K562 (cell line): ENCODE data around the gene AFF1. TPM values are rescaled to one million over a fixed set of nuclear protein-coding genes. Genes with fewer than 3 reads are reported as not detected.

Experiments used
- CBFA2T3 ChIP-seq: fragments of 450-650 bp; IDR thresholded peaks from 2 replicates; pipeline ENCODE4 v1.6.1; 2017
- CHD4 ChIP-seq: fragments of 200-600 bp; sonication (generic); IDR thresholded peaks from 3 replicates; pipeline ENCODE4 v1.6.1; 2012; ENCODE audit warnings: low read depth, mild to moderate bottlenecking, mixed read lengths, low read length, inconsistent platforms; ENCODE audit not compliant: insufficient read depth, insufficient replicate concordance, poor library complexity, severe bottlenecking
- FOXJ2 ChIP-seq: fragments of 200-800 bp; sonication (Bioruptor generic); IDR thresholded peaks from 2 replicates; pipeline ENCODE4 v1.6.1; 2016; ENCODE audit warnings: missing genetic modification characterization, missing compliant biosample characterization
- HMBOX1 ChIP-seq: sonication (generic); IDR thresholded peaks from 2 replicates; pipeline ENCODE4 v1.6.1; 2016
- MED1 ChIP-seq: sonication (generic); formaldehyde crosslinking; IDR thresholded peaks from 2 replicates; pipeline ENCODE4 v1.8.1; 2023; ENCODE audit warnings: missing genetic modification reagents, borderline replicate concordance
- MYBL2 ChIP-seq, 2 experiments: fragments of 450-650 bp in 1 of 2; sonication (generic) in 1 of 2; formaldehyde crosslinking in 1 of 2; IDR thresholded peaks; 2 replicates each; pipeline versions ENCODE4 v1.6.1 to v1.8.1; 2017 to 2022; ENCODE audit warnings: borderline replicate concordance in 1 of 2, inconsistent platforms in 1 of 2, low read depth in 1 of 2, mild to moderate bottlenecking in 1 of 2, missing genetic modification reagents in 1 of 2, moderate library complexity in 1 of 2
- NFXL1 ChIP-seq: fragments of 450-650 bp; formaldehyde crosslinking; IDR thresholded peaks from 2 replicates; pipeline ENCODE4 v1.4.0; 2021; ENCODE audit warnings: mild to moderate bottlenecking
- NKRF ChIP-seq: fragments of 450-650 bp; IDR thresholded peaks from 2 replicates; pipeline ENCODE4 v1.6.1; 2016; ENCODE audit warnings: borderline replicate concordance
- NR2C1 ChIP-seq, 2 experiments: fragments of 450-650 bp; IDR thresholded peaks; 2 replicates each; pipeline ENCODE4 v1.6.1; 2017; ENCODE audit warnings: mild to moderate bottlenecking in 2 of 2, antibody characterized with exemption in 1 of 2, inconsistent platforms in 1 of 2, missing compliant biosample characterization in 1 of 2, missing genetic modification characterization in 1 of 2
- PHB ChIP-seq: fragments of 250-450 bp; sonication (Bioruptor Pico); IDR thresholded peaks from 2 replicates; pipeline ENCODE4 v1.5.0; 2021
- PML ChIP-seq: IDR thresholded peaks from 2 replicates; pipeline ENCODE4 v1.6.1; 2012; ENCODE audit warnings: low read length, inconsistent platforms
- POLR2H ChIP-seq: IDR thresholded peaks from 2 replicates; pipeline ENCODE4 v1.6.1; 2016; ENCODE audit warnings: missing genetic modification characterization, low read depth, mild to moderate bottlenecking, control low read depth, missing compliant biosample characterization, moderate library complexity
- RAD21 ChIP-seq, 2 experiments: fragments of 250-450 bp in 1 of 2; fragments of 450-650 bp in 1 of 2; sonication (Bioruptor Pico) in 1 of 2; formaldehyde crosslinking in 1 of 2; IDR thresholded peaks in 1 of 2; conservative IDR thresholded peaks in 1 of 2; 2 replicates each; pipeline versions ENCODE4 v1.4.0 to v1.8.0; 2020 to 2022; ENCODE audit warnings: mild to moderate bottlenecking in 2 of 2, moderate library complexity in 1 of 2
- SOX6 ChIP-seq: fragments of 450-650 bp; IDR thresholded peaks from 2 replicates; pipeline ENCODE4 v1.6.1; 2014; ENCODE audit warnings: mild to moderate bottlenecking
- SREBF1 ChIP-seq: fragments of 150-350 bp; IDR thresholded peaks from 2 replicates; pipeline ENCODE4 v1.6.1; 2014; ENCODE audit warnings: antibody characterized with exemption, low read depth, low read length, borderline replicate concordance
- TBP ChIP-seq: optimal IDR thresholded peaks from 2 replicates; pipeline ENCODE3; 2011; ENCODE audit warnings: low read depth, low read length, improper control_type of control experiment
- TOE1 ChIP-seq, 2 experiments: fragments of 450-650 bp in 1 of 2; sonication (generic) in 1 of 2; formaldehyde crosslinking in 1 of 2; IDR thresholded peaks; 2 replicates each; pipeline versions ENCODE4 v1.7.1 to v1.8.0; 2016 to 2022; ENCODE audit warnings: borderline replicate concordance in 2 of 2, mild to moderate bottlenecking in 2 of 2, antibody characterized with exemption in 1 of 2, inconsistent platforms in 1 of 2, low read depth in 1 of 2, missing genetic modification reagents in 1 of 2, moderate library complexity in 1 of 2
- ZFX ChIP-seq: sonication (generic); formaldehyde crosslinking; IDR thresholded peaks from 2 replicates; pipeline ENCODE4 v1.8.0; 2022; ENCODE audit warnings: mild to moderate bottlenecking, missing genetic modification reagents, moderate library complexity
- ZNF165 ChIP-seq: fragments of 250-450 bp; sonication (Bioruptor Pico); IDR thresholded peaks from 2 replicates; pipeline ENCODE4 v1.4.0; 2020; ENCODE audit warnings: borderline replicate concordance
- ZNF184 ChIP-seq: sonication (generic); formaldehyde crosslinking; IDR thresholded peaks from 2 replicates; pipeline ENCODE4 v1.5.0; 2020; ENCODE audit warnings: missing genetic modification reagents
- ZNF212 ChIP-seq: fragments of 450-650 bp; formaldehyde crosslinking; IDR thresholded peaks from 2 replicates; pipeline ENCODE4 v1.4.0; 2020; ENCODE audit warnings: mild to moderate bottlenecking
- ZNF79 ChIP-seq: fragments of 250-450 bp; sonication (Bioruptor Pico); IDR thresholded peaks from 2 replicates; pipeline ENCODE4 v1.4.0; 2020; ENCODE audit warnings: low read depth, mild to moderate bottlenecking, moderate library complexity
- polyA plus RNA-seq, 8 experiments: library from polyadenylated mRNA; depleted of rRNA in 4 of 8; stranded (reverse) in 5 of 8; unstranded in 3 of 8; fragments of >200 nt; fragmentation: Nextera tagmentation in 2 of 8; fragmentation: Illumina TruSeq in 1 of 8; extraction: Ambion mirVana in 2 of 8; extraction: Trizol in 1 of 8; gene quantifications; 2 replicates each; pipeline versions ENCODE4 v1.2.1 to v1.2.3, GENCODE V29; 2011 to 2014; ENCODE audit warnings: inconsistent platforms in 1 of 8, missing spikeins in 1 of 8
- total RNA-seq, 7 experiments: library from RNA; depleted of rRNA in 6 of 7; stranded (reverse); fragments of >200 nt in 6 of 7; fragmentation: Illumina TruSeq in 2 of 7; extraction: Trizol in 2 of 7; gene quantifications; 2 replicates each; pipeline versions ENCODE4 v1.2.1 to v1.2.3, GENCODE V29; 2011 to 2021; ENCODE audit warnings: low replicate concordance in 1 of 7

AFF1 gene
- total and polyA plus RNA-seq, 9 of the 15 experiments (the other 6 are each of a cell fraction or from before 2014, with no cell fraction given) = 4.1 to 47.5 (median 17.2) TPM

GRCh38 chr4:86961605-86962295, 26.9 kb downstream of the AFF1 start (continued):
- TF ChIP-seq TOE1 (IDR thresholded peaks at IDR 0.05; ENCODE audit: borderline replicate concordance) (peak; percentile 82; the same call in 1 of the 2 replicates), TOE1 (CRISPR knock-in tag; IDR thresholded peaks at IDR 0.05; ENCODE audit: borderline replicate concordance, low read depth) (no peak), HMBOX1 (peak; percentile 93), MED1 (CRISPR knock-in tag) (no peak), CHD4 (no peak), RAD21 (CRISPR knock-in tag; conservative IDR thresholded peaks at IDR 0.05 in 1 of 2, IDR thresholded peaks at IDR 0.05 in 1 of 2) (peak in 1 of 2 experiments; percentile 28; a peak in 1 of 4 replicates), NR2C1 (IDR thresholded peaks at IDR 0.05) (no peak), NR2C1 (tag; IDR thresholded peaks at IDR 0.05) (peak; percentile 56), POLR2H (tag) (no peak), PML (peak; percentile 97), ZNF212 (CRISPR knock-in tag) (no peak), ZFX (no peak), NFXL1 (CRISPR knock-in tag) (no peak), SREBF1 (no peak), SOX6 (peak; percentile 93), ZNF184 (CRISPR knock-in tag) (no peak), ZNF79 (CRISPR knock-in tag) (no peak), NKRF (no peak), PHB (CRISPR knock-in tag) (no peak), CBFA2T3 (peak; percentile 98), TBP (no peak), ZNF165 (no peak), FOXJ2 (tag) (no peak), MYBL2 (IDR thresholded peaks at IDR 0.05; ENCODE audit: low read depth) (peak; percentile 86), MYBL2 (CRISPR knock-in tag; IDR thresholded peaks at IDR 0.05; ENCODE audit: borderline replicate concordance) (no peak)
